ENCODE data around the gene SLC2A9. TPM values are rescaled to one million over a fixed set of nuclear protein-coding genes. Genes with fewer than 3 reads are reported as not detected.

Gene SLC2A9
- polyA plus RNA-seq, 1 donor from 2014 or later: not detected

- H3K9ac ChIP-seq (ENCODE audit: low read length): no peak overlapping the region
- no peaks in the 10 kb centered on the region for H3K9me3 ChIP-seq (ENCODE audit: low read length)
- H3K27me3 ChIP-seq (ENCODE audit: insufficient read depth, low read depth, low read length): no peaks in the 10 kb centered on the region
- no peaks in the 10 kb centered on the region for H3K79me2 ChIP-seq (replicated peaks; ENCODE audit: insufficient read depth, low read length)
- H2AFZ ChIP-seq (ENCODE audit: low read depth, low read length): no peak overlapping the region
- no peaks in the 10 kb centered on the region for H3K36me3 ChIP-seq (ENCODE audit: insufficient read depth, low read length)
- H4K20me1 ChIP-seq (ENCODE audit: insufficient read depth): no peaks in the 10 kb centered on the region
- no peak for TF ChIP-seq EZH2 (IDR thresholded peaks at IDR 0.05; ENCODE audit: borderline replicate concordance, insufficient read depth, low read length, poor library complexity, severe bottlenecking)
- no peak for TF ChIP-seq EP300 (conservative IDR thresholded peaks at IDR 0.05; ENCODE audit: poor library complexity, severe bottlenecking)
- no peak for TF ChIP-seq POLR2AphosphoS5 (IDR thresholded peaks at IDR 0.05)
- TF ChIP-seq REST (IDR thresholded peaks at IDR 0.05; ENCODE audit: borderline replicate concordance): no peak
- no peak for TF ChIP-seq TAF1 (IDR thresholded peaks at IDR 0.05; ENCODE audit: low read depth)
- no peak for TF ChIP-seq RAD21 (conservative IDR thresholded peaks at IDR 0.05)
- no peak for TF ChIP-seq SMC3 (conservative IDR thresholded peaks at IDR 0.05; ENCODE audit: poor library complexity)
- no peak for TF ChIP-seq CTCF (IDR thresholded peaks at IDR 0.05; ENCODE audit: poor library complexity, severe bottlenecking)
- TF ChIP-seq MXI1 (conservative IDR thresholded peaks at IDR 0.05; ENCODE audit: poor library complexity, severe bottlenecking): no peak
- no peak overlapping the region for H3K4me2 ChIP-seq (ENCODE audit: low read length)
- H3K27ac ChIP-seq (ENCODE audit: low read length): no peak overlapping the region
- no peak overlapping the region for H3K4me3 ChIP-seq (ENCODE audit: low read length)
- no peaks in the 10 kb centered on the region for H3K9me2 ChIP-seq (ENCODE audit: insufficient read depth, low read length)
- no peaks in the 10 kb centered on the region for H3F3A ChIP-seq (ENCODE audit: insufficient read depth, low read length, poor library complexity, severe bottlenecking)
These were observed 30.3 kb upstream of the SLC2A9 start for GRCh38 chr4:10051517-10052135.

- no peak overlapping the region for H3K27ac ChIP-seq (ENCODE audit: low read length)
- no peaks in the 10 kb centered on the region for H3K9me2 ChIP-seq (ENCODE audit: insufficient read depth, low read length)
- TF ChIP-seq POLR2AphosphoS5 (IDR thresholded peaks at IDR 0.05): no peak
- no peak for TF ChIP-seq CTCF (IDR thresholded peaks at IDR 0.05; ENCODE audit: poor library complexity, severe bottlenecking)
- TF ChIP-seq SMC3 (conservative IDR thresholded peaks at IDR 0.05; ENCODE audit: poor library complexity): no peak
- no peak for TF ChIP-seq EP300 (conservative IDR thresholded peaks at IDR 0.05; ENCODE audit: poor library complexity, severe bottlenecking)
- no peaks in the 10 kb centered on the region for H3K9me3 ChIP-seq (ENCODE audit: low read length)
- H3K4me2 ChIP-seq (ENCODE audit: low read length): no peak overlapping the region
- H3K36me3 ChIP-seq (ENCODE audit: insufficient read depth, low read length): no peaks in the 10 kb centered on the region
- no peak overlapping the region for H3K4me3 ChIP-seq (ENCODE audit: low read length)
- H3K79me2 ChIP-seq (replicated peaks; ENCODE audit: insufficient read depth, low read length): no peaks in the 10 kb centered on the region
- no peaks in the 10 kb centered on the region for H3F3A ChIP-seq (ENCODE audit: insufficient read depth, low read length, poor library complexity, severe bottlenecking)
- no peak overlapping the region for H3K9ac ChIP-seq (ENCODE audit: low read length)
- no peaks in the 10 kb centered on the region for H4K20me1 ChIP-seq (ENCODE audit: insufficient read depth)
- no peak overlapping the region for H2AFZ ChIP-seq (ENCODE audit: low read depth, low read length)
- no peaks in the 10 kb centered on the region for H3K27me3 ChIP-seq (ENCODE audit: insufficient read depth, low read depth, low read length)
These were observed 29.4 kb upstream of the SLC2A9 start for GRCh38 chr4:10050721-10051120.
